Omental fat pad (tissue), 4 donors: ENCODE results near the gene ABR. TPM values are rescaled to one million over a fixed set of nuclear protein-coding genes. Genes with fewer than 3 reads are reported as not detected.

Experiments used
- ATAC-seq: fragments of 150-250 bp; one replicate; pipeline ENCODE4 v1.9.1; 2016; ENCODE audit warnings: mild to moderate bottlenecking, moderate library complexity; ENCODE audit not compliant: low FRiP score
- DNase-seq: peaks from one replicate; pipeline ENCODE4 v3.0.0-alpha.2; 2019; ENCODE audit warnings: low spot score
- CTCF ChIP-seq, 3 donors: fragments of 450-650 bp; IDR thresholded peaks; one replicate each; pipeline ENCODE4 v1.5.1; 2016 to 2017; ENCODE audit warnings: antibody characterized with exemption in 3 of 3, mild to moderate bottlenecking in 3 of 3, moderate library complexity in 2 of 3
- total RNA-seq, 4 donors: library from RNA; depleted of rRNA; stranded (reverse); fragments of >200 nt; gene quantifications; one replicate each; pipeline ENCODE4 v1.1.0, GENCODE V29; 2016

The ABR gene
- total RNA-seq, 4 donors from 2014 or later: 51.1 to 92.1 (median 75.8) TPM

GRCh38 chr17:1035546-1036170 lies 144.1 kb downstream of the ABR start:
- DNase-seq: no peak
- no peak for TF ChIP-seq CTCF (IDR thresholded peaks at IDR 0.05)
- no peak for ATAC-seq

DNA sequence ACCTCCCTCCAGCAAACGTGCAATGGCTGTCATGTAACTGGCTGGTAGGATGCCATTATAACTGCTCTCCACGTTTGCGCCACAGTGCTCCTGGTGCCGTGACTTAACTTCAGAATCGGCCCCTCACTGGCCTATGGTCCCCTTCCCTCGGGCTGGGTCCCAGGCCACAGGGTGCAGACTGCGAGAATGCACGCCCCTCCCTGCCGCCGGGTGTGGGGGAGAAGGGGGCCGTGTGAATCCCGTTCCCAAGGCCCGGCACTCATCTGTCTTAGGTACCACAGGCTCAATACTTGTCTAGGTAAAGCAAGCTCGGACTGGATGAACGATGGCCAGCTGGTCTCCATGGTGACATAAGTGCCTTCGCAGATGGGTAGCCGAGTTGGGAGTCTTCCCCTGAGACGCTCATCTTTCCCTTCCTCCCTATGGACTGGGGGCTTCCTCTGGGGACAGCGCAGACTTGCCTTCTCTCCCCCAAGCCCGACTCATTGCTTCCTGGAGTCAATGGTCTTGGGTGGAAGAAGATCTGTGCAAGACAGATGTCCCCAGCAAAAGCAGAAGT lies 145.1 kb downstream of the ABR start:
- no peak for DNase-seq
- ATAC-seq: no peak
- TF ChIP-seq CTCF (IDR thresholded peaks at IDR 0.05): no peak

- no peak for ATAC-seq
- no peak for TF ChIP-seq CTCF (IDR thresholded peaks at IDR 0.05)
- DNase-seq: no peak
Observed at GRCh38 chr17:1033503-1033902, 146.3 kb downstream of the ABR start.

DNA sequence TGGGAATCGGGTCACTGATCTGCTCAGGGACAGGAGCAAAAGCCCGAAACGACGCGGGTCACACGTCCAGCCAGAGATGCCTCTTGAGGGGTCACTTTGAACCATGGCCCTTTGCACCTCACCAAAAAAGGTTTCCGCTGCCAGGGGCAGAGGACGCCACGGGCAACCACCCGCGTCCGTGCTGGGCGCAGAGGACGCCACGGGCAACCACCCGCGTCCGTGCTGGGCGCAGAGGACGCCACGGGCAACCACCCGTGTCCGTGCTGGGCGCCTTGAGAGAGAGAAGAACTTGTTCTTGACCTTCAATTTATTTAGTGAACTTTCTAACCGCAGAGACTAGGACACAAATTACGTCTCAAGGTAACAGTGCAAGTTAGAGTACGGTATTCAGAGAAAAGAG lies 147.4 kb downstream of the ABR start:
- no peak for ATAC-seq
- no peak for TF ChIP-seq CTCF (IDR thresholded peaks at IDR 0.05)
- no peak for DNase-seq

DNA sequence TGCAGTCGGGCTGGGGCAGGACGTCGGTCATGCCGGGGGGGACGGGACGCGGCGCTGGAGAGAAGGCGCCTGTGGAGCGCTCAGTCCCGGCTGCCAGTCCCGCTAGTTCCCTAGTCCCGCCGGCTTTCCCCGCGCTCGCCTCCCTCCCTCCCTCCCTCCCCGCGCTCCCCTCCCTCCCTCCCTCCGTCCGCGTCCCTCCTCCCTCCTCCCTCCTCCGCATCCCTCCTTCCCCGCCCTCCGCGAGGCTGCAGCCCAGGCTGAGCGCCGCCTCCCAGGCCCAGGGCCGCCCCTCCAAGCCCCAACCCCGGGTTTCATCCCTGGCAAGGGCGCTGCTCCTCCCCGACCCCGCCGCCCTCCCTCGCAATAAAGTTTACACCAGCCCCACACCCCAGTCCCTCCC lies 148.1 kb downstream of the ABR start:
- DNase-seq: no peak
- TF ChIP-seq CTCF (IDR thresholded peaks at IDR 0.05): no peak
- no peak for ATAC-seq

- ATAC-seq: peak; percentile 10
- no peak for TF ChIP-seq CTCF (IDR thresholded peaks at IDR 0.05)
- no peak for DNase-seq
Observed at GRCh38 chr17:1030684-1031532, 148.9 kb downstream of the ABR start.
